A549 (cell line): ENCODE results near the gene MACROD1. TPM values are rescaled to one million over a fixed set of nuclear protein-coding genes. Genes with fewer than 3 reads are reported as not detected.

Source experiments
- ATAC-seq, 2 experiments: fragments of 200-7000 bp in 1 of 2; fragments of >200 bp in 1 of 2; cut with Nextera tagmentation in 1 of 2; cut with Tn5 transposase in 1 of 2; 3 replicates each; pipeline versions ENCODE4 v1.8.0 to v1.9.1; 2018 to 2020; ENCODE audit warnings: mild to moderate bottlenecking in 1 of 2, moderate library complexity in 1 of 2
- CTCF ChIA-PET: fragments of 300-600 bp; sonication (Branson Sonifier 250); formaldehyde crosslinking; extraction: SDS; loops from one replicate; lab custom pipeline; 2021; ENCODE audit warnings: antibody characterized with exemption, inconsistent platforms; lab: Yijun Ruan, JAX
- POLR2A ChIA-PET: fragments of 350-600 bp; formaldehyde crosslinking; extraction: SDS; loops from one replicate; lab custom pipeline; 2021; ENCODE audit warnings: antibody characterized with exemption, inconsistent platforms; lab: Yijun Ruan, JAX
- DNase-seq, 2 experiments: peaks; one replicate each; pipeline versions ENCODE4 v3.0.0 to v3.0.0-alpha.2; 2011 to 2016; ENCODE audit warnings: low read depth in 1 of 2, low spot score in 1 of 2
- FAIRE-seq: peaks from 2 replicates; lab custom pipeline; 2011; peaks lifted over from hg19 to GRCh38; lab: Jason Lieb, UNC
- H3K27ac ChIP-seq, 2 experiments: fragments of >200 bp; sonication (Bioruptor Twin); formaldehyde crosslinking; 3 replicates each; pipeline ENCODE4 v1.5.1; 2016 to 2017
- H3K4me1 ChIP-seq: fragments of >200 bp; sonication (Bioruptor Twin); formaldehyde crosslinking; 3 replicates; pipeline ENCODE4 v1.6.1; 2016
- H3K4me2 ChIP-seq: fragments of >200 bp; sonication (Bioruptor Twin); formaldehyde crosslinking; 3 replicates; pipeline ENCODE4 v1.6.1; 2016
- H3K4me3 ChIP-seq: fragments of >200 bp; sonication (Bioruptor Twin); formaldehyde crosslinking; 3 replicates; pipeline ENCODE4 v1.5.1; 2016
- H3K9me3 ChIP-seq: fragments of >200 bp; sonication (Bioruptor Twin); formaldehyde crosslinking; 3 replicates; pipeline ENCODE4 v1.6.1; 2016
- CBX2 ChIP-seq: fragments of 200-600 bp; sonication (generic); IDR thresholded peaks from 2 replicates; pipeline ENCODE4 v1.6.1; 2016; ENCODE audit warnings: low read depth, mild to moderate bottlenecking, borderline replicate concordance
- CBX8 ChIP-seq: fragments of 200-600 bp; sonication (generic); IDR thresholded peaks from 2 replicates; pipeline ENCODE4 v1.6.1; 2016
- FOSL2 ChIP-seq, 2 experiments: fragments of 450-650 bp in 1 of 2; fragments of >200 bp in 1 of 2; sonication (Bioruptor Twin) in 1 of 2; formaldehyde crosslinking; IDR thresholded peaks; 2 replicates each; pipeline versions ENCODE4 v1.5.0 to v1.6.1; 2016 to 2020; ENCODE audit warnings: mild to moderate bottlenecking in 1 of 2, moderate library complexity in 1 of 2
- GATA3 ChIP-seq: IDR thresholded peaks from 2 replicates; pipeline ENCODE4 v1.6.1; 2012; ENCODE audit warnings: borderline replicate concordance
- KDM5A ChIP-seq: fragments of 200-600 bp; sonication (generic); IDR thresholded peaks from 2 replicates; pipeline ENCODE4 v1.6.1; 2016; ENCODE audit warnings: antibody characterized with exemption, mild to moderate bottlenecking
- RARB ChIP-seq: fragments of 250-450 bp; sonication (Bioruptor Pico); IDR thresholded peaks from 2 replicates; pipeline ENCODE4 v1.8.0; 2021; ENCODE audit warnings: mild to moderate bottlenecking, moderate library complexity
- SMC3 ChIP-seq: fragments of >200 bp; sonication (Bioruptor Twin); formaldehyde crosslinking; IDR thresholded peaks from 3 replicates; pipeline ENCODE4 v1.6.1; 2018; ENCODE audit warnings: inconsistent platforms
- ZSCAN20 ChIP-seq: fragments of 250-450 bp; sonication (Bioruptor Pico); IDR thresholded peaks from 2 replicates; pipeline ENCODE4 v1.8.0; 2022; ENCODE audit warnings: mild to moderate bottlenecking, moderate library complexity
- WGBS: methylation state at CpG from one replicate; pipeline ENCODE4 v1.1.6; 2017; ENCODE audit errors: missing lambda C conversion rate; 5-methylcytosine and 5-hydroxymethylcytosine counted together
- polyA plus RNA-seq, 4 experiments: library from polyadenylated mRNA; depleted of rRNA in 3 of 4; stranded (reverse); fragments of >200 nt; fragmentation: RNase III in 1 of 4; extraction: RNeasy Plus Mini Kit Qiagen cat#74134 plus additional on column Dnase treatment in 1 of 4; gene quantifications; 2 replicates in 3 of 4; 3 replicates in 1 of 4; pipeline ENCODE4 v1.2.3, GENCODE V29; 2011 to 2017
- TF ChIP-seq, protein P1 (sequence below): fragments of >200 bp; sonication (Bioruptor Twin); formaldehyde crosslinking; IDR thresholded peaks from 3 replicates; pipeline ENCODE4 v1.6.1; 2016
- TF ChIP-seq, protein P2 (sequence below): fragments of >200 bp; sonication (Bioruptor Twin); formaldehyde crosslinking; IDR thresholded peaks from 3 replicates; pipeline ENCODE4 v1.5.1; 2016
- TF ChIP-seq, protein P3 (sequence below): IDR thresholded peaks from 2 replicates; pipeline ENCODE4 v1.6.1; 2012
- TF ChIP-seq, protein P4 (sequence below): fragments of 150-350 bp; IDR thresholded peaks from 2 replicates; pipeline ENCODE4 v1.6.1; 2014; ENCODE audit warnings: low read depth, mild to moderate bottlenecking, low read length
- TF ChIP-seq, protein P5 (sequence below): IDR thresholded peaks from 2 replicates; pipeline ENCODE4 v1.6.1; 2012; ENCODE audit warnings: low read depth, borderline replicate concordance

MACROD1 gene
- polyA plus RNA-seq, 2 of the 4 experiments (the other 2 are of a cell fraction), result 15.1 to 16.6 TPM

DNA sequence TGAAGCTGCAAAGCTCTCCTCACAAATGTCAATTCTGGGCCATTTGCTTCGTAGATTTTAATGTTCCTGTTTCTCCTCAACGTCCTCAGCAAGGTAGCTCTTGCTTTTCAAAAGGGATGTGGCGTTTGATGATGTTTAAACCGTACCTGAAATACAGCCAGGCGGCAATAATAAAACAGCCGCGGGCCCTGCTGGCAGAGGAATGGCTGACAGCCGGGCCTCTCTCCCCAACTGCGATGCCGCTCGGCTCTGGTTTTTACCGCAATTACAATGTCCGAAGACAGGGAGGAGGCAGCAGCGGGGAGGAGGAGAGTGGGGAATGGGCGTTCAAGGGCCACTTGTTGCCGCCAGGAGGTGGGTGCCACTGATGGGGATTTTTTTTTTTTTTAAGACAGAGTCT is 27.5 kb downstream of the MACROD1 start:
- CTCF ChIA-PET, result interaction anchor here (1.5 to 16.2 kb wide), 2 partner anchors 11 to 98 kb away, joined by 4 to 180 read pairs; no protein-coding TSS in a partner anchor
- FAIRE-seq (no peak), DNase-seq (no peak), ATAC-seq (no peak)
- no peak overlapping the region for H3K4me2 ChIP-seq
- no peaks in the 10 kb centered on the region for H3K4me1 ChIP-seq
- 91% methylated on average over 16 of the region's 16 CpGs for WGBS
- no peak overlapping the region for H3K27ac ChIP-seq
- no peaks in the 10 kb centered on the region for H3K9me3 ChIP-seq
- no peak overlapping the region for H3K4me3 ChIP-seq
- POLR2A ChIA-PET, result no interaction called here
- no peak for TF ChIP-seq ZSCAN20 (CRISPR knock-in tag)
- TF ChIP-seq, protein P1, sequence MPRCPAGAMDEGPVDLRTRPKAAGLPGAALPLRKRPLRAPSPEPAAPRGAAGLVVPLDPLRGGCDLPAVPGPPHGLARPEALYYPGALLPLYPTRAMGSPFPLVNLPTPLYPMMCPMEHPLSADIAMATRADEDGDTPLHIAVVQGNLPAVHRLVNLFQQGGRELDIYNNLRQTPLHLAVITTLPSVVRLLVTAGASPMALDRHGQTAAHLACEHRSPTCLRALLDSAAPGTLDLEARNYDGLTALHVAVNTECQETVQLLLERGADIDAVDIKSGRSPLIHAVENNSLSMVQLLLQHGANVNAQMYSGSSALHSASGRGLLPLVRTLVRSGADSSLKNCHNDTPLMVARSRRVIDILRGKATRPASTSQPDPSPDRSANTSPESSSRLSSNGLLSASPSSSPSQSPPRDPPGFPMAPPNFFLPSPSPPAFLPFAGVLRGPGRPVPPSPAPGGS, result no peak
- TF ChIP-seq, protein P2, sequence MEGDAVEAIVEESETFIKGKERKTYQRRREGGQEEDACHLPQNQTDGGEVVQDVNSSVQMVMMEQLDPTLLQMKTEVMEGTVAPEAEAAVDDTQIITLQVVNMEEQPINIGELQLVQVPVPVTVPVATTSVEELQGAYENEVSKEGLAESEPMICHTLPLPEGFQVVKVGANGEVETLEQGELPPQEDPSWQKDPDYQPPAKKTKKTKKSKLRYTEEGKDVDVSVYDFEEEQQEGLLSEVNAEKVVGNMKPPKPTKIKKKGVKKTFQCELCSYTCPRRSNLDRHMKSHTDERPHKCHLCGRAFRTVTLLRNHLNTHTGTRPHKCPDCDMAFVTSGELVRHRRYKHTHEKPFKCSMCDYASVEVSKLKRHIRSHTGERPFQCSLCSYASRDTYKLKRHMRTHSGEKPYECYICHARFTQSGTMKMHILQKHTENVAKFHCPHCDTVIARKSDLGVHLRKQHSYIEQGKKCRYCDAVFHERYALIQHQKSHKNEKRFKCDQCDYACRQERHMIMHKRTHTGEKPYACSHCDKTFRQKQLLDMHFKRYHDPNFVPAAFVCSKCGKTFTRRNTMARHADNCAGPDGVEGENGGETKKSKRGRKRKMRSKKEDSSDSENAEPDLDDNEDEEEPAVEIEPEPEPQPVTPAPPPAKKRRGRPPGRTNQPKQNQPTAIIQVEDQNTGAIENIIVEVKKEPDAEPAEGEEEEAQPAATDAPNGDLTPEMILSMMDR, result no peak
- TF ChIP-seq, protein P3, sequence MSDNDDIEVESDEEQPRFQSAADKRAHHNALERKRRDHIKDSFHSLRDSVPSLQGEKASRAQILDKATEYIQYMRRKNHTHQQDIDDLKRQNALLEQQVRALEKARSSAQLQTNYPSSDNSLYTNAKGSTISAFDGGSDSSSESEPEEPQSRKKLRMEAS, result no peak
- TF ChIP-seq CBX8, result no peak
- no peak for TF ChIP-seq KDM5A
- TF ChIP-seq, protein P4, sequence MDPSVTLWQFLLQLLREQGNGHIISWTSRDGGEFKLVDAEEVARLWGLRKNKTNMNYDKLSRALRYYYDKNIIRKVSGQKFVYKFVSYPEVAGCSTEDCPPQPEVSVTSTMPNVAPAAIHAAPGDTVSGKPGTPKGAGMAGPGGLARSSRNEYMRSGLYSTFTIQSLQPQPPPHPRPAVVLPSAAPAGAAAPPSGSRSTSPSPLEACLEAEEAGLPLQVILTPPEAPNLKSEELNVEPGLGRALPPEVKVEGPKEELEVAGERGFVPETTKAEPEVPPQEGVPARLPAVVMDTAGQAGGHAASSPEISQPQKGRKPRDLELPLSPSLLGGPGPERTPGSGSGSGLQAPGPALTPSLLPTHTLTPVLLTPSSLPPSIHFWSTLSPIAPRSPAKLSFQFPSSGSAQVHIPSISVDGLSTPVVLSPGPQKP, result no peak
- TF ChIP-seq, protein P5, sequence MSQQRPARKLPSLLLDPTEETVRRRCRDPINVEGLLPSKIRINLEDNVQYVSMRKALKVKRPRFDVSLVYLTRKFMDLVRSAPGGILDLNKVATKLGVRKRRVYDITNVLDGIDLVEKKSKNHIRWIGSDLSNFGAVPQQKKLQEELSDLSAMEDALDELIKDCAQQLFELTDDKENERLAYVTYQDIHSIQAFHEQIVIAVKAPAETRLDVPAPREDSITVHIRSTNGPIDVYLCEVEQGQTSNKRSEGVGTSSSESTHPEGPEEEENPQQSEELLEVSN, result no peak
- TF ChIP-seq FOSL2 (IDR thresholded peaks at IDR 0.05), result no peak
- TF ChIP-seq FOSL2 (CRISPR knock-in tag; IDR thresholded peaks at IDR 0.05), result no peak

DNA sequence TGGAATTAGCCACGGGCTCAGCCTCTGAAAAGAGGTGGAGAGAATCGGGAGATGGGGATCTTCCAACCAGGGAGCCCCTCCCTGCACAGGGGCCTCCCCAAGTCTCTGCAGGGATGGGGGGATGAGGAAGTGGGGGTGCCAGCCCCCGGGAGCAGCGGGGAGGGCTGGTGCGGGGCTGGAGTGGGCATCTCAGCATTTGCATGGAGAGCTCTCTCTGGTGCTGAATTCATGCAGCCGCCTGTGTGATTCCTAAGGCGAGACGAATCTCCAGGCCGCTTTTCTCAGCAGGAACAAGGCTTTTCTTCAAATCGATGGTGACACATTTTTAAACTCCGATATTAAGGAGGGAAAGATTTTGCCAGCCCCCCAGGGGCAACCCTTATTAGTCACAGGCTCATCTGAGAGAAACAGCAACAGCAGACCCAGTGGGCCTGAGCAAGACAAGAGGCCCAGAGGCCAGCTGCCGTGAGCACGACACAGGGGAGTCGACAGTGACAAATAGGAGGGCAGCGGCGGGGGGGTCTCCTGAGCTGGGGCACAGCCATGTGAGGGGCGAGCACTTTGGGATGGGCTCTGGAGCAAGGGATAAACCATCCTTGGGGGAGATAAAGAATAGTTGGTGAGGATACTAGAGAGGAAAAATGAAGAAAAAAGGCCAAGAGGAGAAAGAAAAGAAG is 29.0 kb downstream of the MACROD1 start:
- no peak for FAIRE-seq
- DNase-seq, result no peak
- POLR2A ChIA-PET, result no interaction called here
- no peak overlapping the region for H3K4me3 ChIP-seq
- H3K4me1 ChIP-seq, result peaks cover under 1% of the 10 kb centered on the region; the same call in 2 of the 3 replicates
- 81% methylated on average over 16 of the region's 17 CpGs for WGBS
- ATAC-seq, result no peak
- TF ChIP-seq, protein P3, result no peak
- TF ChIP-seq, protein P1, result no peak
- no peak for TF ChIP-seq GATA3
- TF ChIP-seq SMC3, result no peak
- TF ChIP-seq RARB, result no peak
- TF ChIP-seq CBX2, result no peak
- TF ChIP-seq, protein P5, result no peak
- TF ChIP-seq, all 56 proteins: peak for 0
- no peak overlapping the region for H3K4me2 ChIP-seq
- CTCF ChIA-PET, result interaction anchor here (0.8 to 16.2 kb wide), 3 partner anchors 12 to 369 kb away, joined by 3 to 180 read pairs (median 3); no protein-coding TSS in a partner anchor
- no peak overlapping the region for H3K27ac ChIP-seq
- H3K9me3 ChIP-seq, result no peaks in the 10 kb centered on the region
